ENCODE data around the gene H2AZ2. TPM values are rescaled to one million over a fixed set of nuclear protein-coding genes. Genes with fewer than 3 reads are reported as not detected.
"Not testable (repeated sequence)": the region's sequence is repeated elsewhere in the genome, so short reads cannot be mapped to it uniquely, and the experiment has no call there.

Gene H2AZ2
- total RNA-seq, 1 donor: 232 TPM

DNA sequence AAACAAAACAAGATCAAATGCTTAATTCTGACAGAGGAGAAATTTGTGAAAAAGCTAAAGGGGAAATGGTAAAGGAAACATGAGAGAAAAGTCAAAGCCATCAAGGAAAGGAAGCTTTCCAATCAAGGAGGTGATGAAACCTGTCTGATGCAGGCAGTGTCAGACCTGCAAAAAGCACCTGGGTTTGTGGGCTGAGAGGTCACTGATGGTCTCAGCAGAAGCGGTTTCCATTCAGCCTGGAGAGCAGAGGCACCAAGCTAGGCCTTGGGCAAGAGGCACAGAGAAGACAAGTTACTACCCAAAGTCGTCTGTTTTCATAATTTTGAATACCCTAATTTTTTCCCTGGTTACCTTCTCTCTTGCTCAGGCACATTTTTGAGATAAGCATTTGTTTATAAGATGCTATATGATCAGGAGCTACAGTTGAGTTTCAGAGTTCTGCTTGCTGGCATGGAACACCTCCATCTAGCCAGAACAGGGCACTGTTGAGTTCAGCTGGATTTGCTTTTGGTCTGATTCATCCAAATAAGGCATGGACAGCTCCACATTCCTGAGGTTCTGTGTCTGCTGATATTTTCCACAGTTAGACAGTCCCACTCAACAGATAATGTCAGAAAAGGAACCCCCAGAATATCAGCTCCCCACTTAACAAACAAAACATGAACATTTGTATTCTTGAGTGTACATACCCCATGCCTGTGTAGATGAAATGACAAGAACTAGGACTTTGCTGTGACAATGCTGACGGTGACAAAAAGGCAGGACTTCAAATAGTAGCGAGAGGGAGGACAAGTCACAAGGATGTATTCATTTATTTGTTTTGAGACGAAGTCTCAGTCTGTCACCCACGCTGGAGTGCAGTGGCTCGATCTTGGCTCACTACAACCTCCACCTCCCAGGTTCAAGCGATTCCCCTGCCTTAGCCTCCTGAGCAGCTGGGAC, 56.3 kb downstream of the H2AZ2 start:
- no peak for DNase-seq (ENCODE audit: low read depth in 2 of 3, low spot score in 2 of 3)

DNA sequence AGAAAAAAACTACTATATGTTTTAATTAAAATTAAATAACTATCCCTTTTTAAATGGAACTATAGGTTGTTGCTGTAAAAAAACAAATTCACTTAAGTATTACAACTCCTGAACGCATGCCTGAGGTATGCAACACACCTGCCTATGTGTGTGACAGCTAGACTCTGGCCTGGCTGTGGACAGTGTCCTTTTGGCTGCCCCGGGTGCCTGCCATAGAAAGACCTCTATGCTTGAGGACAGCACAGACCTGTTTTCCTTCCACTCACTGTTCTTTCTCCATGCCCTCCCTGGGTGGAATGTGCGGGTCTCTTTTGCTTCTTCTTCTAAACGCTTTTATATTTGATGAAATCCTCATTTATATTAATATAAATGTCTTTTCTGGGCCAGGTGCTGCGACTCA, 57.9 kb downstream of the H2AZ2 start:
- DNase-seq (ENCODE audit: low read depth in 2 of 3, low spot score in 2 of 3): no peak

DNA sequence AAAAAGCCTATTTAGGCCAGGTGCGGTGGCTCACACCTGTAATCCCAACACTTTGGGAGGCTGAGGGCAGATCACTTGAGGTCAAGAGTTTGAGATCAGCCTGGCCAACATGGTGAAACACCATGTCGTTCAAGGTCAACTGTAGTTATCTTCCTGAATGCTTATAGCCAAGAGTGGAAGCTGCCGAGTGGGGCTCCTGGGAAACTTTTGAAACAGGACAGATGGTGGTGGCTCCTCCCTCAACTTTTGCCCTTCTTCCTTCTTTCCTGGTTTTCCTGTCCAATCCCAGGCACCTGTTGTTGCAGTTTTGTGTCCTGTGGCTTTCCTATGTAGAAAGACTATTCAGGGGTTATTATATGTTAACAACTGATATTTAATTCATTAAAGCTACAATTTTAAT, 60.1 kb downstream of the H2AZ2 start:
- no peak for DNase-seq (ENCODE audit: low read depth in 2 of 3, low spot score in 2 of 3)

DNA sequence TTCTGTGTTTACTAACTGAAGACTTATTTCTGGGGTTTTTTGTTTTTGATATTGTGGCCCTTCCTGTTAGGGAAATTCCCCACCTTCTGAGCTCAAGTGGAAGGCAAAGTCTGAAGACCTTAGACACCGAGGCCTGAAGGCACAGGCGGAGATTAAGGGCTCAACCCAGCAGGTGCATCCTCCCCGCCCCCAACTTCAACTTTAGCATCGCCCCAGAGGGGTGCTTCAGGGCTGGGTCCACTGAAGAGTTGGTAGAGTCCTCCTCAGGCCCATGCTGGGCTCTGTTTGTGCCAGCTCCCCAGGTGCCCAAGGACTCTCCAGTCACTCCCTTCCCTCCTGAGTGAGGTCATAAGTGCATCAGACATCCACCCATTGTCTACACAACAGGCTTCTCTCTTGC, 60.8 kb downstream of the H2AZ2 start:
- DNase-seq (ENCODE audit: low read depth in 2 of 3, low spot score in 2 of 3): no peak

DNA sequence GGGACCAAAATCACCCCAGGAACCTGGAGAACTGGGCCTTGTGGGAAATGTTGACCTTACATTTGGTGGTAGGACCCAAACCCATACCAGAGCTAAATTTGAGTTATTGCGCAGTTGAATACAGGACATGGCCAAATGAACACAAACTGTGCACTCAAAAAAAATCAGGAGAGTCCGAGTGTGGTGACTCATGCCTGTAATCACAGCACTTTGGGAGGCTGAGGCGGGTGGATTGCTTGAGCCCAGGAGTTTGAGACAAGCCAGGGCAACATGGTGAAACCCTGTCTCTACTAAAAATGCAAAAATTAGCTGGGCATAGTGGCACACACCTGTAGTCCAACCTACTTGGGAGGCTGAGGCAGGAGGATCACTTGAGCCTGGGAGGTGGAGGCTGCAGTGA, 62.7 kb downstream of the H2AZ2 start:
- not testable (repeated sequence) for DNase-seq (ENCODE audit: low read depth in 2 of 3, low spot score in 2 of 3)

DNA sequence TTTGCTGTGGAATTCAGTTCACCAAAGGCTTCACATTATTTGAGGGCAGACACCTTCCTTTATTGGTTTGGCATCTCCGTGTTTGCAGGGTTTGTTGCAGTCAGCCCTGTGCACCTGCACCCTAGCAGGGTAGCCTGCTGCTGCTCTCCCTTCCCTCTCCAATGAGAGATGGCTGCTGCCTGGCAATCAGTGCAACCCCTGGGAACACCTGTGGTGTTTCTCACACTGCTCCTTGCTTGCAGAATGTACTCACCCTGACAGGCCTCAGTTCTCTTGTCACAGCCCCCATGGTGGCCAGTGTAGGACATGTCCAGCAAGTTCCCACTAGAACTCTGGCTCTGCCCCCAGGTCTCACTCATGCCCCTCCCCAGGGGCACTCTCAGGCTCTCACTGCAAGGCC, 63.5 kb downstream of the H2AZ2 start:
- no peak for DNase-seq (ENCODE audit: low read depth in 2 of 3, low spot score in 2 of 3)

DNA sequence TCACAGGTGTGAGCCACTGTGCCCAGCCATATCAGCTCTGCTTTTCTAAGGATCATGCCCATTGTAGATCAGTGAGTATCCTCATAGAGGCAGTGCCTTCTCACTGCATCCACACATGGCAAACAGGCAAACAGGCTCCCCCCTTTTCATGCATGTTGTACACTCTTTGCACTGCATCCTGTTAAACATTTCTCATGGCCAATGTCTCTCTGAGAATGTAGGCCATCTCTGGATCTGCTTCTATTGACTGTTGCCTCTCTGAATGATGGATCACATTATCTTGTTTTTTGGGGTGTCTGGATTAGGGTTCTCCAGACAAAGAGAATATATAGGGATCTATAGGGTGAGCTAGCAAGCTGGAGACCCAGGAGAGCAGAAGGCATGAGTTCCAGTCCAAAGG, 64.5 kb downstream of the H2AZ2 start:
- DNase-seq (ENCODE audit: low read depth in 2 of 3, low spot score in 2 of 3): no peak

DNA sequence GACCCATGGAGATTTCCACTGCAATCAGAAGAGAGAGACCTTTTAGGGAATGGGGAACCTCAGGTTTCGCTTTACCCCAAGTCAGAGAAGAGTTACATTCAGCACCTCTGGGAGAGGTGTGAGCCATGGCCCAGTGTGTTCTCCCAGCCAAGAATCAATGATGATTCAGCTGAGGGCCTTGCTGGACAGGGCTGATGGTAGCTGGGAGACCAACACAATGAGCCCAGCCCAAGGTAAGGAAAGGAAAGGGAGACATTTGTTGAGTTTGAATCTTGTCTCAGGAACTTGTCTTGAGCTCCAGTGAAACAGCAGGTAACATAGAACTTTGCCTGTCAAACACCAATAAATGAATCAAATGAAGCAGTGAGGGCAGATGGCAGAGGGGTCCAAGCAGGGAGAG, 65.4 kb downstream of the H2AZ2 start:
- DNase-seq (ENCODE audit: low read depth in 2 of 3, low spot score in 2 of 3): no peak

Other genes starting within 250 kb of the H2AZ2 start
- gene OGDH, start 241.5 kb downstream of the H2AZ2 start, total RNA-seq: 97.8 TPM
- gene ZMIZ2, start 99.2 kb downstream of the H2AZ2 start, total RNA-seq: 31.2 TPM
- gene PPIA, start 51.4 kb downstream of the H2AZ2 start, total RNA-seq: 1,284 TPM
- 14.0 TPM for gene PURB, start 37.4 kb upstream of the H2AZ2 start, total RNA-seq
- gene MYO1G, start 130.9 kb upstream of the H2AZ2 start, total RNA-seq: 150 TPM
- 143 TPM for gene CCM2, start 152.1 kb upstream of the H2AZ2 start, total RNA-seq
- gene NACAD, start 240.9 kb upstream of the H2AZ2 start, total RNA-seq: 0.27 TPM

Data from hematopoietic multipotent progenitor cell (in vitro differentiated cells).